Measurements from ENCODE around the gene PAK6.

DNA sequence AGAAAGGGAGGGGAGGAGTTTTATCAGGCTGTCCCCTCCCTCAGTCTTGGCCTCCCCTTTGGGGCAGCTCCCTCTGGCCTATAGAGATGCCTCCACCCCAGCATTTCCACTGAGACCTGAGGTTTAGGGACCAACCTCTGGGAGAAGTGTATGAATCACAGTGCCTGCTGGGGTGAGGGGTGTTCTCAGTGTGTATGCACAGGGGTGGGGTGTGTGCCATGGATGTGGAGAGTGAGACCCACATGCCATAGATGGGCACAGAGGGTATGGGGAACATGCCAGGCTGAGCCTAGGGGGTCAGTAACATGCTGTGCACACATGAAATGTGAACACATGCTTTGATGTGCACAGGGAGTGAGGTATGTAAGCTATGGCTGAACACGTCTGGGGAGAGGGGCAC, 56.4 kb downstream of the PAK6 start:
- TF ChIP-seq RFX5 (IDR thresholded peaks at IDR 0.05; ENCODE audit: low read depth, low read length): no peak
- TF ChIP-seq EZH2 (IDR thresholded peaks at IDR 0.05; ENCODE audit: borderline replicate concordance, low read depth, low read length): no peak
- TF ChIP-seq, protein P1, sequence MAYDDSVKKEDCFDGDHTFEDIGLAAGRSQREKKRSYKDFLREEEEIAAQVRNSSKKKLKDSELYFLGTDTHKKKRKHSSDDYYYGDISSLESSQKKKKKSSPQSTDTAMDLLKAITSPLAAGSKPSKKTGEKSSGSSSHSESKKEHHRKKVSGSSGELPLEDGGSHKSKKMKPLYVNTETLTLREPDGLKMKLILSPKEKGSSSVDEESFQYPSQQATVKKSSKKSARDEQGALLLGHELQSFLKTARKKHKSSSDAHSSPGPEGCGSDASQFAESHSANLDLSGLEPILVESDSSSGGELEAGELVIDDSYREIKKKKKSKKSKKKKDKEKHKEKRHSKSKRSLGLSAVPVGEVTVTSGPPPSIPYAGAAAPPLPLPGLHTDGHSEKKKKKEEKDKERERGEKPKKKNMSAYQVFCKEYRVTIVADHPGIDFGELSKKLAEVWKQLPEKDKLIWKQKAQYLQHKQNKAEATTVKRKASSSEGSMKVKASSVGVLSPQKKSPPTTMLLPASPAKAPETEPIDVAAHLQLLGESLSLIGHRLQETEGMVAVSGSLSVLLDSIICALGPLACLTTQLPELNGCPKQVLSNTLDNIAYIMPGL (CRISPR knock-in tag; IDR thresholded peaks at IDR 0.05): no peak
- TF ChIP-seq, protein P2, sequence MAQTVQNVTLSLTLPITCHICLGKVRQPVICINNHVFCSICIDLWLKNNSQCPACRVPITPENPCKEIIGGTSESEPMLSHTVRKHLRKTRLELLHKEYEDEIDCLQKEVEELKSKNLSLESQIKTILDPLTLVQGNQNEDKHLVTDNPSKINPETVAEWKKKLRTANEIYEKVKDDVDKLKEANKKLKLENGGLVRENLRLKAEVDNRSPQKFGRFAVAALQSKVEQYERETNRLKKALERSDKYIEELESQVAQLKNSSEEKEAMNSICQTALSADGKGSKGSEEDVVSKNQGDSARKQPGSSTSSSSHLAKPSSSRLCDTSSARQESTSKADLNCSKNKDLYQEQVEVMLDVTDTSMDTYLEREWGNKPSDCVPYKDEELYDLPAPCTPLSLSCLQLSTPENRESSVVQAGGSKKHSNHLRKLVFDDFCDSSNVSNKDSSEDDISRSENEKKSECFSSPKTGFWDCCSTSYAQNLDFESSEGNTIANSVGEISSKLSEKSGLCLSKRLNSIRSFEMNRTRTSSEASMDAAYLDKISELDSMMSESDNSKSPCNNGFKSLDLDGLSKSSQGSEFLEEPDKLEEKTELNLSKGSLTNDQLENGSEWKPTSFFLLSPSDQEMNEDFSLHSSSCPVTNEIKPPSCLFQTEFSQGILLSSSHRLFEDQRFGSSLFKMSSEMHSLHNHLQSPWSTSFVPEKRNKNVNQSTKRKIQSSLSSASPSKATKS (CRISPR knock-in tag; IDR thresholded peaks at IDR 0.05): no peak
- TF ChIP-seq CEBPB (tag; IDR thresholded peaks at IDR 0.05): no peak
- no peak for TF ChIP-seq BCOR (IDR thresholded peaks at IDR 0.05)
- no peak for TF ChIP-seq JUND (IDR thresholded peaks at IDR 0.05; ENCODE audit: borderline replicate concordance, low read depth, low read length)
- TF ChIP-seq JUND (tag; IDR thresholded peaks at IDR 0.05; ENCODE audit: borderline replicate concordance, low read depth, low read length): no peak
- no peak for TF ChIP-seq RNF2 (IDR thresholded peaks at IDR 0.05)
- TF ChIP-seq POLR2AphosphoS5 (IDR thresholded peaks at IDR 0.05; ENCODE audit: control insufficient read depth, insufficient read depth, low read depth, low read length): no peak
- no peak for TF ChIP-seq POLR2AphosphoS2 (IDR thresholded peaks at IDR 0.05; ENCODE audit: low read length)
- TF ChIP-seq KLF10 (CRISPR knock-in tag; IDR thresholded peaks at IDR 0.05): no peak
- TF ChIP-seq ADNP (tag; IDR thresholded peaks at IDR 0.05): no peak

Measured in K562 (cell line).